Measurements from ENCODE around the gene ANAPC16. TPM values are rescaled to one million over a fixed set of nuclear protein-coding genes. Genes with fewer than 3 reads are reported as not detected.
A peak's percentile ranks its signal among the peaks of the same experiment; 100 is the strongest.

The ANAPC16 gene
- polyA plus RNA-seq, 1 donor from 2014 or later = 426 TPM

DNA sequence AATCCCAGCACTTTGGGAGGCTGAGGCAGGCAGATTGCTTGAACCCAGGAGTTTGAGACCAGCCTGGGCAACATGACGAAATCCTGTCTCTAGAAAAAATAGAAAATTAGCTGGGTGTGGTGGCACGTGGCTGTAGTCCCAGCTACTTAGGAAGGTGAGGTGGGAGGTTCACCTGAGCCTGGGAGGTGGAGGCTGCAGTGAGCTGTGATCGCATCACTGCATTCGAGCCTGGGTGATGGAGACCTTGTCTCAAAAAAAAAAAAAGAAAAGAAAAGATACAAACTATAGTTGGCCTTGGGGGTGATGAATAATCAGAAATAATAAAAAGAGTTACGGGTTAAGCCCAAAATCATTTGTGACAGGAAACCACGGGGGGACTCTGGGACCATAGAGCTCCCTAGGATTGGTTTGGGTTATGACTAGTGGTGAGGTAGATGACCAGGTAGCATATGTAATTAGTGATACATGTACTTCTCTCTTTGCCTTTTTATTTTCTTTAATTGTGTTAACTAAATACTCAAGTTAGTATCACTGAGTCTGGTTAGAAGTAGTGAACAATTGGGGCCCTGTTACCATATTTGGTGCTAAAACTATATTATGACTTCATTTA lies 10.7 kb downstream of the ANAPC16 start:
- peak overlapping the region in 1 of 4 donors; percentile 3 for H3K4me3 Mint-ChIP-seq
- H3K4me1 Mint-ChIP-seq = peaks cover 31 to 40% (median 40%) of the 10 kb centered on the region in 3 donors
- no peaks in the 10 kb centered on the region for H3K9me3 Mint-ChIP-seq
- H3K36me3 Mint-ChIP-seq = no peaks in the 10 kb centered on the region
- no peaks in the 10 kb centered on the region for H3K27me3 Mint-ChIP-seq
- H3K27ac Mint-ChIP-seq = peak overlapping the region; percentile 46 to 69 (median 53)

DNA sequence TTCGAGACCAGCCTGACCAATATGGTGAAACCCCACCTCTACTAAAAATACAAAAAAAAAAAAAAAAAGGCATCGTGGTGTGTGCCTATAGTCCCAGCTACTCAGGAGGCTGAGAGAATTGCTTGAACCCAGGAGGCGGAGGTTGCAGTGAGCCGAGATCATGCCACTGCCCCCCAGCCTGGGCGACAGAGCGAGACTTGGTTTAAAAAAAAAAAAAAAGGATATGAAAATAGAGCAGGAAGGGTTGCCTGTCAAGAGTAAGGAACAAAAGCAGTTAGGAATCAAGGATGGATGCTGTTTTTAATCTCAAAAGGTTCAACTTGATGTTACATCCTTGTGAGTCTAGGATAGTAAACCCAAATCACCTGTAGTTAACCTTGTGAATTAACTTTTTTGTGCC lies 12.0 kb downstream of the ANAPC16 start:
- H3K27ac Mint-ChIP-seq = no peak overlapping the region
- H3K4me3 Mint-ChIP-seq = peak overlapping the region in 1 of 4 donors; percentile 77
- H3K4me1 Mint-ChIP-seq = peaks cover 27 to 38% (median 37%) of the 10 kb centered on the region in 3 donors
- H3K36me3 Mint-ChIP-seq = no peaks in the 10 kb centered on the region
- no peaks in the 10 kb centered on the region for H3K9me3 Mint-ChIP-seq
- H3K27me3 Mint-ChIP-seq = no peaks in the 10 kb centered on the region

DNA sequence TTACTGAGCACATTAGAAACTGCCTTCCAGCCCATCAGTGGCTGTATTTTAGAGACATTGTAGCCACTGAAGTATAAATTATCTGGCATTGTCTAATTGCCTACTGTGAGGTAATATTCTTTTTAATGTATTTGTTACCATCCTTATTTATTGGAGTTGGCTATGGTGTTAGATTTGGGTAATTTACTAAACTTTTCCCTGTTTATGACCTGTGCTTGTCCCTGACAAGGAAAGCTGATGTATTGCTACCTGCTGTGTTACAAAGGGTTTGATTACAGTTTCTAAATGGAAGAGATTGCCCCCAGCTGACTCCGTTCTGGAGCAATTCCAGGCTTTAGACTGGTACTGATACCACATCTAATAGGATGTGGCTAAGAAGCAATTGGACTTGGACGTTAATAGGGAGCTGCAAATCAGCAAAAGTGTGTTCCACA lies 12.5 kb downstream of the ANAPC16 start:
- peaks cover 2% of the 10 kb centered on the region for H3K36me3 Mint-ChIP-seq
- peaks cover 24 to 37% (median 34%) of the 10 kb centered on the region in 3 donors for H3K4me1 Mint-ChIP-seq
- H3K27ac Mint-ChIP-seq = peak overlapping the region in 1 of 3 donors; percentile 35
- no peaks in the 10 kb centered on the region for H3K9me3 Mint-ChIP-seq
- no peaks in the 10 kb centered on the region for H3K27me3 Mint-ChIP-seq
- peak overlapping the region in 3 of 4 donors; percentile 15 to 60 (median 58) for H3K4me3 Mint-ChIP-seq

DNA sequence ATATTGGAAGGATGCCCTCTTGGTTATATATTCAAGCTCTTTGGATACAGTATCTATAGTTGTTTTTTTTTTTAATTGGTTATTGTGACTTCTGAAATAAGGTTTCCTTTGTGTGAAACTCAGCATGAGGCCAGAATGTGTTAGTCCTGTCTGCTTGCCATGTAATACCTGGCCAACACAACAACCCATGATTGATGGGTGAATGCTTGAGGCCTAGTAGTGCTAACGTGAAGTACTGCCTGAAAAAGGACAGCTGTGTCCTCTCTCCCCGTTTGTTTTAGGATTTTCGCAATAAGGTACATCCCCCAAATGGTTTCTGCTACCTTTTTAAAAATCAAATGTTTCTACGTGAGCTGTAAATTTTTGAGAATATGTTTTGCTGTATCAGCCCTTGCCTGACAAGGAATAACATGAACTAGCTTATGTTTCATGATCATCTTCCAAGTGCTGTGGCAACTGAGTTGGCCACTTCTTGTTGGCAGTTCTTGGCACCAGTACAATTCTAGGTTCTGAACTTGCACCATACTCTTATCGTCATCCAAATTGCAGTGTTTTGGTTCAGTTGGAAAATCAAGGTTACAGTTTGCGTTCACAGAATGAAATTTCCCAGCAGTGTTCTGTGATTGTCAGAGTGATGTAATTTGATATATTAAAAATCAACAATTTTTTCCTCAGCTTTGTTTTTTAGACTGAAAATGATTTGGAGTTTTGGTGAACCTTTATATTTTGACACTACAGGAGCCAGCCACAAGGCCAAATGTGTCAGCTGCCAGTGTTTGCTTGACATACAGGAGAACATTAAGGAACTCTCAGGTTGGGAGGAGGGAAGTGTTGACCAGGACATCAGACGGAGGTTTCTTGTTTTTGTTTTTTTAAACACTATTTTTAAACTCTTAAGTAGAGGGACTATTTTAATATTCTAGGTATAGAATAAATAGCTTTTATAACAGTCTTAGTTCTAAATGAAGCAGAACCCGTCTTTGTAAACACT lies 13.7 kb downstream of the ANAPC16 start:
- H3K4me1 Mint-ChIP-seq = peaks cover 17 to 27% (median 24%) of the 10 kb centered on the region in 3 donors
- H3K36me3 Mint-ChIP-seq = peaks cover 2% of the 10 kb centered on the region
- H3K9me3 Mint-ChIP-seq = no peaks in the 10 kb centered on the region
- peak overlapping the region in 1 of 3 donors; percentile 50 for H3K27ac Mint-ChIP-seq
- no peaks in the 10 kb centered on the region for H3K27me3 Mint-ChIP-seq
- peak overlapping the region in 1 of 4 donors; percentile 60 for H3K4me3 Mint-ChIP-seq

DNA sequence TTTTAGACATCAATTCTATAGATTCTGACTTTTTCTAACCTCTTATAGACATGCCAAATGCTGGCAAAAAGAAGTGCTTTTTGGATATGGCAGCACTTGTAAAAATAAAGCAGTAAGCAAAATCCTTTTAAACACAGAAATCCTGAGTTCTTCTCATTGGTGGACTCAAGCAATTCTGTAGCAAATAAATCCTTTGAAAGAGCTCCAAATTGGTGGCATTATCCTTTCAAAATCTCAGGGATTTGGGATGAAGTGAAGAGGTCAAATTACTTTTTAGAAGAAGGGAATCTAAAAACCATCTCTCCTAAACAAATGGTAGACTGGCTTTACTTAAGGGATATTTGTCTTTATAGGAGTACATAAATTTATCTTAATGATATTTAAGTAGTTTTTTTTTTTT lies 17.8 kb downstream of the ANAPC16 start:
- peaks cover 3 to 13% (median 10%) of the 10 kb centered on the region in 3 donors for H3K4me1 Mint-ChIP-seq
- no peaks in the 10 kb centered on the region for H3K9me3 Mint-ChIP-seq
- H3K27me3 Mint-ChIP-seq = no peaks in the 10 kb centered on the region
- H3K4me3 Mint-ChIP-seq = no peak overlapping the region
- peaks cover 2% of the 10 kb centered on the region for H3K36me3 Mint-ChIP-seq
- H3K27ac Mint-ChIP-seq = peak overlapping the region in 1 of 3 donors; percentile 53

DNA sequence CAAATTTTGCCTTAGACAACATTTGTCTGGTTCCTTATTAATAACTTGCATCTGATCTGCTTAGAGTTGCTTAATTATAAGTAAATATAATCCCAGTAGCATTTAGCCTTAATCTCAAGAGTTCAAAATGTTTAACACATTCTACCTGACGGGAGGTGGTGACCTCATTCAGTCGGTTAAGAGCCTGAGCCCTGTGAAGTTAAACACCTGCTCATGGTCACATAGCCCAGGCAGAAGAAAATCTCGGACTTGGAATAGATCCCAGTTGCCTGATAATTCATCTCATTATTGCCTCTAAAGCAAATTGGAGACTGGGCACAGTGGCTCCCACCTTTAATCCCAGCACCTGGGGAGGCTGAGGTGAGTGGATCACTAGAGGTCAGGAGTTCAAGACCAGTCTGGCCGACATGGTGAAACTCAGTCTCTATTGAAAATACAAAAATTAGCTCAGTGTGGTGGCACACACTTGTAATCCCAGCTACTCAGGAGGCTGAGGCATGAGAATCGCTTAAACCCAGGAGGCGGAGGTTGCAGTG lies 18.8 kb downstream of the ANAPC16 start:
- Mint-ChIP-seq H3K27ac (peak overlapping the region in 1 of 3 donors; percentile 13), H3K36me3 (peaks cover 2% of the 10 kb centered on the region), H3K27me3 (no peaks in the 10 kb centered on the region), H3K9me3 (no peaks in the 10 kb centered on the region), H3K4me1 (peaks cover 3 to 7% (median 4%) of the 10 kb centered on the region in 3 donors), H3K4me3 (no peak overlapping the region)

DNA sequence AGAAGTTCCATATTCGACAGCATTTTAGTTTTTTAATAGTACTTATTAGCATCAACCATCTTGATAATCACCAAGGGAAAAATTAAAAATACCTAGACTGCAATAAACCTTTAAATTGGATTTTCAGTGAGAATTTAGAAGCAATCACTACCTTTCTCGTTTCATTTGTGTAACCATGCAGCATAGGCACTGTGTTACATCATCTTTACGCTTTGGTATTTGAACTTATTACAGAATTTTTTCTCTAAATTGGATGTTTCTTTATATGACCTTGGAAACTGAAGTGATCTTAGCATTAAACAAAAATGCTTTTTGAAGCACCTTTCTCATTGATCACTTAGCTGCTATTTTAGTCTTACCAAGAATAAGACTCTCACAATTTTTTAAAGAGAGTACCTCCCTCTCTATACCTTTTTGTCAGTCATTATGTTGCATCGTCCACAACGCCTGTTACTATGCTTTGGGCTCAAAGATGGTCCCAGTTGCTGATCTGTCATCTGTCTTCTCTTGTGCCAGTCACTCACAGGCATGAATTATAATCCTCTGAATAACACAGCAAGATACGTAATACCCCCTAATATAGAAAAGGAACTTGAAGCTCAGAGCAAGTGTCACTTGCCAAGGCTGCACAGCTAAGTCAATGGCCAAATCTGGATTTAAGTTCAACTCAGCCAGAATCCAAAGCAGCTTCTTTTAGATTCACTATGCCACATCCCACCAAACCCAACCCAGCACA lies 19.9 kb downstream of the ANAPC16 start:
- Mint-ChIP-seq H3K9me3 (no peaks in the 10 kb centered on the region), H3K27ac (no peak overlapping the region), H3K36me3 (peaks cover 2% of the 10 kb centered on the region), H3K27me3 (no peaks in the 10 kb centered on the region), H3K4me3 (peak overlapping the region in 1 of 4 donors; percentile 17), H3K4me1 (peaks cover 0 to 6% (median 4%) of the 10 kb centered on the region in 3 donors)

DNA sequence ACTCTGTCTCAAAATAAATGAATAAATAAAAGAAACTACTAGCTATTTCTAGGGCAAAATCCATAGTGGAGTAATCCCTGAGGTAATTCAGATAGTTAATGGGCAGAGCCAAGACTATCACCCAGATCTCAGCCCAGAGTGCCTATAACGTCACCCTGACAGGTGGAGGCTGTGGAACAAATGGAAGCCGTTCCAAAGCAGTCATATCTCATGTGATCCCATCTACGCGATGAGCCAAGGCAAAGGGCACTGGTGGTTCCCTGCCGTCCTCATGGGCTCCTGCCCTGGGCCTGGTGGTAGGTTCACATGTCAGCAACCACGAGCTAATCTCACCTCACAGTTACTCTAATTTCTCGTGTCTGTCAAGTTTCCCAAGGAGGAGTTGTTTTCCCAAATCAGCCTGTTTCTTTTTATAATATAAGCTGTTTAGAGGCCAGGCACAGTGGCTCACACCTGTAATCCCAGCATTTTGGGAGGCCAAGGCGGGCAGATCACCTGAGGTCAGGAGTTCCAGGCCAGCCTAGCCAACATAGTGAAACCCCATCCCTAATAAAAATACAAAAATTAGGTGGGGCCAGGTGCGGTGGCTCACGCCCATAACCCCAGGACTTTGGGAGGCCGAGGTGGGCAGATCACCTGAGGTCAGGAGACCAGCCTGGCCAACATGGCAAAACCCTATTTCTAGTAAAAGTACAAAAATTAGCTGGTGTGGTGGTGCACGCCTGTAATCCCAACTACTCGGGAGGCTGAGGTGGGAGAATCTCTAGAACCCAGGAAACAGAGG lies 22.8 kb downstream of the ANAPC16 start:
- no peaks in the 10 kb centered on the region for H3K9me3 Mint-ChIP-seq
- no peaks in the 10 kb centered on the region for H3K36me3 Mint-ChIP-seq
- H3K4me3 Mint-ChIP-seq = no peak overlapping the region
- H3K27me3 Mint-ChIP-seq = no peaks in the 10 kb centered on the region
- H3K27ac Mint-ChIP-seq = no peak overlapping the region
- H3K4me1 Mint-ChIP-seq = peaks cover 11 to 20% (median 16%) of the 10 kb centered on the region in 3 donors

DNA sequence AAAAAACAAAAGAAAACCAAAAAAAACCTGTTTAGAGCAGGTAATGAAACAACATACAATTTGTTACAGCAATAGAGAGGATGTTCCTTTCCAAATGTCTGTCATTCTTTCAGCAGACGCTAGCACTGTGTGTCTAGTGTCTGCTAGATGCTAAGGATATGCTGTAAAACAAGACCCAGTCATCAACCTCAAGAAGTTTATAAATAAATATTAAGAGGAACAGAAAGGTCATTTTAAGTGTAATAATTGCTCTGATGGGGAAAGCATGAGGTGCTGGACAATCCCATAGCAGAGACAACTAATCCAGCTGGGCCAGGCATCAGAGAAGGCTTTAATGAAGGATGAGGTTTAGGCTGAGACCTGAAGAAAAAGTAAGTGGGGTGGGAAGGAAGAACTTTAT lies 23.6 kb downstream of the ANAPC16 start:
- Mint-ChIP-seq H3K4me1 (peaks cover 15 to 28% (median 24%) of the 10 kb centered on the region in 3 donors), H3K27me3 (no peaks in the 10 kb centered on the region), H3K4me3 (peak overlapping the region in 1 of 4 donors; percentile 28), H3K36me3 (no peaks in the 10 kb centered on the region), H3K9me3 (no peaks in the 10 kb centered on the region), H3K27ac (peak overlapping the region in 1 of 3 donors; percentile 40)

DNA sequence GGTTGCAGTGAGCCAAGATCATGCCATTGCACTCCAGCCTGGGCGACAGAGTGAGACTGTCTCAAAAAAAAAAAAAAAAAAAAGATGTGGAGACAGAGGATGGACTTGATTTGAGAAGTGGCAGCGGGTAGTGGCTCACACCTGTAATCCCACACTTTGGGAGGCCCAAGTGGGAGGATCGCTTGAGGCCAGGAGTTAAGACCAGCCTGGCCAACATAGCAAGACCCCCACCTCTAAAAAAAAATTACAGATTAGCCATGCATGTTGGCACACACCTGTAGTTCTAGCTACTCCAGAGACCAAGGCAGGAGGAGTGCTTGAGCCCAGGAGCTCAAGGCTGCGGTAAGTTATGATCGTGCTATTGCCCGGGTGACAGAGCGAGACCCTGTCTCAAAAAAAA lies 24.6 kb downstream of the ANAPC16 start:
- Mint-ChIP-seq H3K4me3 (no peak overlapping the region), H3K27ac (peak overlapping the region in 1 of 3 donors; percentile 82), H3K36me3 (no peaks in the 10 kb centered on the region), H3K4me1 (peaks cover 20 to 37% (median 32%) of the 10 kb centered on the region in 3 donors), H3K9me3 (no peaks in the 10 kb centered on the region), H3K27me3 (no peaks in the 10 kb centered on the region)

DNA sequence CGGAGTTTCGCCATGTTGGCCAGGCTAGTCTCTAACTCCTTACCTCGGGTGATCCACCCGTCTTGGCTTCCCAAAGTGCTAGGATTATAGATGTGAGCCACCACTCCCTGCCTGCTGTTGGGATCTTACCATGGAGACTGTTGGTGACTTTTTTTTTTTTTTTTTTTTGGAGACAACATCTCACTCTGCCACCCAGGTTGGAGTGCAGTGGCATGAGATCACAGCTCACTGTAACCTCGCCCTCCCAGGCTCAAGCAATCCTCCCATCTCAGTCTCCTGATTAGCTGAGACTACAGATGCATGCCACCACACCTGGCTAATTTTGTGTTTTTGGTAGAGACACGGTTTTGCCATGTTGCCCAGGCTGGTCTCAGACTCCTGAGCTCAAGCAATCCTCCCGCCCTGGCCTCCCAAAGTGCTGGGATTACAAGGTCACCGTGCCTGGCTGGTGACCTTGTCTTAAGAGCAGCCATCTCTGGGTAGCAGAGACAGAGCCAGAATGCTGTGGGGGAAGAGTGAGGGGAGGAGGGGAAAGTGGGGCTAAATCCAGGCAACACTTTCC lies 26.0 kb downstream of the ANAPC16 start:
- Mint-ChIP-seq H3K36me3 (no peaks in the 10 kb centered on the region), H3K27ac (peak overlapping the region in 1 of 3 donors; percentile 71), H3K4me1 (peaks cover 27 to 46% (median 41%) of the 10 kb centered on the region in 3 donors), H3K27me3 (no peaks in the 10 kb centered on the region), H3K9me3 (no peaks in the 10 kb centered on the region), H3K4me3 (no peak overlapping the region)

DNA sequence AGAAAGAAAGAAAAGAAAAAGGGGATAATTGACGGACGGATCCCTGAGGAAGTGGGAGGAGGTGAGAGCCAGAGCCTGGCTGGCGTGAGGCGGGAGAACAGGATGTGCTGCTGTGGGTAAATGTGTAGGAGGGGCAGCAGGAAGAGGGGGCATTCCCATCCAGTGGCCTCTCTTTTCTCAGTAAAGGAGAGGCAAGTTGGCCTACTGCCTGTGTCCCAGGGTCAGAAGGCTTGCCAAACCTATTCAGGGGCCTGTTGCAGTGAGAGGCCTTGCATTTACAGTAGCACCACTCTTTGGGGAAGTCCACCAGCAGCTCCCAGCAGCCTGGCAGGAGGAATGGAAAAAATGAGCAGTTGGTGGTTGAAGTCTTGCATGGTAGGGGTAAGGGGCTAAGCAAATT lies 26.9 kb downstream of the ANAPC16 start:
- H3K4me3 Mint-ChIP-seq = peak overlapping the region in 1 of 4 donors; percentile 63
- H3K27me3 Mint-ChIP-seq = no peaks in the 10 kb centered on the region
- H3K9me3 Mint-ChIP-seq = no peaks in the 10 kb centered on the region
- H3K36me3 Mint-ChIP-seq = no peaks in the 10 kb centered on the region
- H3K4me1 Mint-ChIP-seq = peaks cover 27 to 52% (median 47%) of the 10 kb centered on the region in 3 donors
- H3K27ac Mint-ChIP-seq = peak overlapping the region in 1 of 3 donors; percentile 31

DNA sequence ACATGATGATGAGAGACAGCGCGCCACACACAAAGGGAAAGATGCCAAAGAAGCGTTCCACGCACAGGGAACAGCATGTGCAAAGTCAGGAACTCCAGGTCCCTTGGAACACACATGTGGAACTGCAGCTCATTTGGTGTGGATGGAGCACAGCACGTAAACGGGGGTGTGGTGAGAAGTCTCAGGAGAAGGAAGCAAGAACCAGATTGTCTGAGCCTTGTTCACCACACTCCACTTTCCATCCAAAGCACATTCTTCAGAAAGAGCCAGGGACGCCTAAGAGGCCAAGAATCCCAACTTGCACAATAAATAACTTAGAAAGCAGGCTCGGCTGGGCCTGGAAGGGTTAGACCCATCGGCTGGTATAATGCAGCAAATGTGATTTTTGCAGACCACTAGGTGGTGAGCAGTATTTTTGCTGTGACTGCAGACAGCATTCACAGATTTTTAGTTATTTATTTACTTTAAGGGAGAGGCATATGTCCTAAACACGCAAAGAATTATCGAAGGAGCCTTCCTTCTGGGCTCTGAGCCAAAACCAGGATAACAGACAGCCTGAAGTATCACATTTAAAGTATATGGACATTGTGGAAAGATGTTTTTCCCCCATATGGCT lies 28.1 kb downstream of the ANAPC16 start:
- Mint-ChIP-seq H3K27ac (peak overlapping the region; percentile 51 to 73 (median 68)), H3K36me3 (no peaks in the 10 kb centered on the region), H3K4me1 (peaks cover 39 to 61% (median 56%) of the 10 kb centered on the region in 3 donors), H3K4me3 (peak overlapping the region in 2 of 4 donors; percentile 49 to 79), H3K27me3 (no peaks in the 10 kb centered on the region), H3K9me3 (no peaks in the 10 kb centered on the region)
